GM10847 (cell line): Measurements from ENCODE around the gene SRPK1.

Experiments
- POLR2A ChIP-seq: IDR thresholded peaks from 2 replicates; pipeline ENCODE4 v1.6.1; 2011; ENCODE audit not compliant: insufficient read length; ENCODE audit errors: extremely low read depth

Gene SRPK1

GRCh38 chr6:35905841-35906498, 14.9 kb downstream of the SRPK1 start:
- no peak for TF ChIP-seq POLR2A

- TF ChIP-seq POLR2A, result no peak
Observed at GRCh38 chr6:35905141-35905785, 15.6 kb downstream of the SRPK1 start.

GRCh38 chr6:35903679-35904078, 17.2 kb downstream of the SRPK1 start:
- TF ChIP-seq POLR2A, result no peak

- TF ChIP-seq POLR2A, result no peak
Observed at GRCh38 chr6:35900448-35900847, 20.4 kb downstream of the SRPK1 start.

GRCh38 chr6:35898003-35898402, 22.9 kb downstream of the SRPK1 start:
- TF ChIP-seq POLR2A, result no peak

DNA sequence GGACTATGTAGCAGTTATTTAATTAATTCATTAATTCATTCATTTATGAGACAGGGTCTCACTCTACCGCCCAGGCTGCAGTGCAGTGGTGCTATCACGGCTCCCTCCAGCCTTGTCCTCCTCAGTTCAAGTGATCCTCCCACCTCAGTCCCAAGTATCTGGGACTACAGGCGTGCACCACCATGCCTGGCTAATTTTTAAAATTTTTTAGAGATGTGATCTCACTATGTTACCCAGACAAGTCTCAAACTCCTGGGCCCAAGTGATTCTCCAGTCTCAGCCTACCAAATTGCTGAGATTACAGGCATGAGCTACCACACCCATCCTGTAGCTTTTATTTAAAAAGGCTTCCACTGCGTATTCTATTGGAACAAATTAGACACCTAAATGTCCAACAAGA, 23.4 kb downstream of the SRPK1 start:
- TF ChIP-seq POLR2A, result no peak

GRCh38 chr6:35897036-35897435, 23.9 kb downstream of the SRPK1 start:
- no peak for TF ChIP-seq POLR2A

GRCh38 chr6:35896228-35896627, 24.7 kb downstream of the SRPK1 start:
- TF ChIP-seq POLR2A, result no peak

DNA sequence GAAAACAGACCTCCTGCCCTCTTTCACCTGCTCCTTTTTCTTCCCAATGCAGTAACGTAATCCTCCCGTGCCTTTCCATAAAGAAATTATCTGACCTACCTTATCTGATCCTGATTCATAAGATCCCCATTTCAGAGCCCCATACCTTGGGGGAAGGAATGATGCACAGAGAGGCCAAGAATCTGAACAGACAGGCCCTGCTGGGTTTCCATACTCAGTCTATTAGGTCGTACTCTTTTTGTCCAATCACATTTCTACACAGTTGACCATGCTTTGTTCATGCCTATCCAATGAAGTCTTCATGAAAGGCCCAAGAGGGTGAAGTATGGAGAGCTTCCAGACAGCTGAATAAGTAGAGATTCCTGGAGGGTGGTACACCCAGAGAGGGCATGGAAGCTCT, 25.3 kb downstream of the SRPK1 start:
- TF ChIP-seq POLR2A, result no peak

DNA sequence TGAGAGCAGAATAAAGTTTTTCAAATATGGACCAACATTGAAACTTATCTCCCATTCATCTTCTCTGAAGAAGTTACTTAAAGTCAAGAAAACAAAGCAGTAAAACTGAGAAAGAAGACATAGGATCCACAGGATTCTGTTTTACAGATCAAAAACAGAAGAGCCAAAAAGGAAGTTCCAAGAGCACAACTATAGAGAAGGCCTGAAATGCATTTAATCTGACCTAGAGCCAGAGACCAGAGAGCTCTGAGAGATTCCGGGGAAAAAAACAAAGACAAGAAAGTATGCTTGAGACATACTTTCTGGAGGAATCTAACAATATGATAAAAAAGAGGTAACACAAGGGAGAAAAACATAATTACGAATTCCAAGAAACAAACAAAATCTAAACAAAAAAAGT, 26.1 kb downstream of the SRPK1 start:
- no peak for TF ChIP-seq POLR2A

- no peak for TF ChIP-seq POLR2A
Observed at GRCh38 chr6:35893246-35893645, 27.7 kb downstream of the SRPK1 start.

DNA sequence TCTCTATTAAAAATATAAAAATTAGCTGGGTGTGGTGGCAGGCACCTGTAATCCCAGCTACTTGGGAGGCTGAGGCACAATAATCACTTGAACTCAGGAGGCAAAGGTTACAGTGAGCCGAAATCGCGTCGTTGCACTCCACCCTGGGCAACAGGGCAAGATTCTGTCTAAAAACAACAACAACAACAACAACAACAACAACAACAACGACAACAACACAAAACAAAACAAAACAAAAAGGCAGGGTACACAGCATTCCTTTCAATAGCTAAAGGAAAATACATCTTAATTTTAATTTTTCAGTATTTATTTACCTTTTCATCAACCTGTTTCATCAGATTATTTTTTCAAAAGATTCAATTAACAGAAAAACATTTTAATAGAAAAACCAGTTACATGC, 28.4 kb downstream of the SRPK1 start:
- no peak for TF ChIP-seq POLR2A

- TF ChIP-seq POLR2A, result no peak
Observed at GRCh38 chr6:35879151-35879550, 41.7 kb downstream of the SRPK1 start.

- TF ChIP-seq POLR2A, result no peak
Observed at GRCh38 chr6:35876902-35877301, 44.0 kb downstream of the SRPK1 start.

GRCh38 chr6:35874730-35875129, 46.2 kb downstream of the SRPK1 start:
- no peak for TF ChIP-seq POLR2A

DNA sequence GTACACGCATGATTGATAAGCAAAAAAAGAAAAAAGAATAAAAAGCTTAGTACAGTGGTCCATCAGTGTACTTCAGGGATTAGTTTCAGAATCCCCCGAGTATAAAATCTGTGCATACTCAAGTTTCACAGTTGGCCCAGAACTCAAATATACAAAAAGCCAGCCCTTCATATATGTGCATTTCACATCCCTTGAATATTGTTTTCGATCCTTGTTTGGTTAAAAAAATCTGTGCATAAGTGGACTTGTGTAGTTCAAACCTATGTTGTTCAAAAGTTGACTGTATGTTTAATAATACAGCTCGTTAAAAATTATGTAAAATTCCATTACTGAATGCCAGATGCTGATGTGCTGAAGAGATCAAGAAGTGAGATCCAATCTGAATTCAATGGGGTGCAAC, 61.5 kb downstream of the SRPK1 start:
- TF ChIP-seq POLR2A, result no peak

DNA sequence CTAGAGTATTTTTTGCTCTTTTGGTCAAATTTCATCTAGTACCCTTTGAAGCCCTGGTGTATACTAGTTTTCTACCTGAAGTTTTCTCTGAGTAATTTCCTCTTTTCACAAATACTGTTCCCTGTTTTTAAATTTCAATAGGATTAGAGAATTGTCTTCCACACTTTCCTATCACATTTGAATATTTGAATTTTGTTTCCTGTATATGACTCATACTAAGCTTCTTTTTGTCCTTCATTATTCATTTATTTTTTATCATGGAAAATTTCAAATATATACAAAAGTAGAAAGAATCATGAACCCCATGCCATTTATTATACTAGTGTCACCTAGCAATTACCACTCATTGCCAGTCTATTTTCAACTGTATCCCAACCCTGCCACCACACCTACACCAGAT, 63.0 kb downstream of the SRPK1 start:
- TF ChIP-seq POLR2A, result no peak

GRCh38 chr6:35856250-35856649, 64.6 kb downstream of the SRPK1 start:
- TF ChIP-seq POLR2A, result no peak

GRCh38 chr6:35852994-35853393, 67.9 kb downstream of the SRPK1 start:
- TF ChIP-seq POLR2A, result no peak
